ENCODE results near the gene TUFT1.

DNA sequence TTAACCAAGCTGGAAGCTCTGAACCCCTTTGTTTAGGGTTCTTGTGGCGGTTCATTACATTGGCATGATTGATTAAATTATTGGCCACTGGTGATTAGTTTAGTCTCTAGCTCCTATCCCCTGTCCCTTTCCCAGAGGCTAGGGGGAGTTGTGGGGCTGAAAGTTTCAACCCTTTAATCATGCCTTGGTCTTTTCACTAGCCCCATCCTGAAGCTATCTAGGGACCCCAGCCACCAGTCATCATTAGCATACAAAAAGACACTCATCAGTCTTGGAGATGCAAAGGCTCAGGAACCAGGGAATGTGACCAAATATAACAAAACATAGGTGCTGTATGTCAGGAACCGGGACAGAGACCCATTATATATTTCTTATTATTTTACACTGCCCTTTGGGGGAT is 37.1 kb downstream of the TUFT1 start:
- TF ChIP-seq ZNF302 (tag by site-specific recombination; IDR thresholded peaks at IDR 0.05; ENCODE audit: low read depth) (no peak), ZNF362 (tag by site-specific recombination; IDR thresholded peaks at IDR 0.05) (no peak), ZNF292 (tag by site-specific recombination; IDR thresholded peaks at IDR 0.05; ENCODE audit: borderline replicate concordance, low read depth) (no peak), ZBTB8A (tag by site-specific recombination; IDR thresholded peaks at IDR 0.05) (no peak), TCF7L2 (IDR thresholded peaks at IDR 0.05; ENCODE audit: borderline replicate concordance, low read depth, low read length) (no peak), ZNF239 (tag by site-specific recombination; IDR thresholded peaks at IDR 0.05) (no peak), ZNF18 (tag by site-specific recombination; IDR thresholded peaks at IDR 0.05) (no peak), ZNF274 (IDR thresholded peaks at IDR 0.05; ENCODE audit: low read length) (no peak), ZNF274 (tag by site-specific recombination; IDR thresholded peaks at IDR 0.05; ENCODE audit: borderline replicate concordance) (no peak)
- TF ChIP-seq, protein P1, sequence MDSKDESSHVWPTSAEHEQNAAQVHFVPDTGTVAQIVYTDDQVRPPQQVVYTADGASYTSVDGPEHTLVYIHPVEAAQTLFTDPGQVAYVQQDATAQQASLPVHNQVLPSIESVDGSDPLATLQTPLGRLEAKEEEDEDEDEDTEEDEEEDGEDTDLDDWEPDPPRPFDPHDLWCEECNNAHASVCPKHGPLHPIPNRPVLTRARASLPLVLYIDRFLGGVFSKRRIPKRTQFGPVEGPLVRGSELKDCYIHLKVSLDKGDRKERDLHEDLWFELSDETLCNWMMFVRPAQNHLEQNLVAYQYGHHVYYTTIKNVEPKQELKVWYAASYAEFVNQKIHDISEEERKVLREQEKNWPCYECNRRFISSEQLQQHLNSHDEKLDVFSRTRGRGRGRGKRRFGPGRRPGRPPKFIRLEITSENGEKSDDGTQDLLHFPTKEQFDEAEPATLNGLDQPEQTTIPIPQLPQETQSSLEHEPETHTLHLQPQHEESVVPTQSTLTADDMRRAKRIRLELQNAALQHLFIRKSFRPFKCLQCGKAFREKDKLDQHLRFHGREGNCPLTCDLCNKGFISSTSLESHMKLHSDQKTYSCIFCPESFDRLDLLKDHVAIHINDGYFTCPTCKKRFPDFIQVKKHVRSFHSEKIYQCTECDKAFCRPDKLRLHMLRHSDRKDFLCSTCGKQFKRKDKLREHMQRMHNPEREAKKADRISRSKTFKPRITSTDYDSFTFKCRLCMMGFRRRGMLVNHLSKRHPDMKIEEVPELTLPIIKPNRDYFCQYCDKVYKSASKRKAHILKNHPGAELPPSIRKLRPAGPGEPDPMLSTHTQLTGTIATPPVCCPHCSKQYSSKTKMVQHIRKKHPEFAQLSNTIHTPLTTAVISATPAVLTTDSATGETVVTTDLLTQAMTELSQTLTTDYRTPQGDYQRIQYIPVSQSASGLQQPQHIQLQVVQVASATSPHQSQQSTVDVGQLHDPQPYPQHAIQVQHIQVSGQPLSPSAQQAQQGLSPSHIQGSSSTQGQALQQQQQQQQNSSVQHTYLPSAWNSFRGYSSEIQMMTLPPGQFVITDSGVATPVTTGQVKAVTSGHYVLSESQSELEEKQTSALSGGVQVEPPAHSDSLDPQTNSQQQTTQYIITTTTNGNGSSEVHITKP (tag by site-specific recombination; IDR thresholded peaks at IDR 0.05) = no peak
- TF ChIP-seq, protein P2, sequence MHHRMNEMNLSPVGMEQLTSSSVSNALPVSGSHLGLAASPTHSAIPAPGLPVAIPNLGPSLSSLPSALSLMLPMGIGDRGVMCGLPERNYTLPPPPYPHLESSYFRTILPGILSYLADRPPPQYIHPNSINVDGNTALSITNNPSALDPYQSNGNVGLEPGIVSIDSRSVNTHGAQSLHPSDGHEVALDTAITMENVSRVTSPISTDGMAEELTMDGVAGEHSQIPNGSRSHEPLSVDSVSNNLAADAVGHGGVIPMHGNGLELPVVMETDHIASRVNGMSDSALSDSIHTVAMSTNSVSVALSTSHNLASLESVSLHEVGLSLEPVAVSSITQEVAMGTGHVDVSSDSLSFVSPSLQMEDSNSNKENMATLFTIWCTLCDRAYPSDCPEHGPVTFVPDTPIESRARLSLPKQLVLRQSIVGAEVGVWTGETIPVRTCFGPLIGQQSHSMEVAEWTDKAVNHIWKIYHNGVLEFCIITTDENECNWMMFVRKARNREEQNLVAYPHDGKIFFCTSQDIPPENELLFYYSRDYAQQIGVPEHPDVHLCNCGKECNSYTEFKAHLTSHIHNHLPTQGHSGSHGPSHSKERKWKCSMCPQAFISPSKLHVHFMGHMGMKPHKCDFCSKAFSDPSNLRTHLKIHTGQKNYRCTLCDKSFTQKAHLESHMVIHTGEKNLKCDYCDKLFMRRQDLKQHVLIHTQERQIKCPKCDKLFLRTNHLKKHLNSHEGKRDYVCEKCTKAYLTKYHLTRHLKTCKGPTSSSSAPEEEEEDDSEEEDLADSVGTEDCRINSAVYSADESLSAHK (tag by site-specific recombination; IDR thresholded peaks at IDR 0.05) = no peak
- TF ChIP-seq, protein P3, sequence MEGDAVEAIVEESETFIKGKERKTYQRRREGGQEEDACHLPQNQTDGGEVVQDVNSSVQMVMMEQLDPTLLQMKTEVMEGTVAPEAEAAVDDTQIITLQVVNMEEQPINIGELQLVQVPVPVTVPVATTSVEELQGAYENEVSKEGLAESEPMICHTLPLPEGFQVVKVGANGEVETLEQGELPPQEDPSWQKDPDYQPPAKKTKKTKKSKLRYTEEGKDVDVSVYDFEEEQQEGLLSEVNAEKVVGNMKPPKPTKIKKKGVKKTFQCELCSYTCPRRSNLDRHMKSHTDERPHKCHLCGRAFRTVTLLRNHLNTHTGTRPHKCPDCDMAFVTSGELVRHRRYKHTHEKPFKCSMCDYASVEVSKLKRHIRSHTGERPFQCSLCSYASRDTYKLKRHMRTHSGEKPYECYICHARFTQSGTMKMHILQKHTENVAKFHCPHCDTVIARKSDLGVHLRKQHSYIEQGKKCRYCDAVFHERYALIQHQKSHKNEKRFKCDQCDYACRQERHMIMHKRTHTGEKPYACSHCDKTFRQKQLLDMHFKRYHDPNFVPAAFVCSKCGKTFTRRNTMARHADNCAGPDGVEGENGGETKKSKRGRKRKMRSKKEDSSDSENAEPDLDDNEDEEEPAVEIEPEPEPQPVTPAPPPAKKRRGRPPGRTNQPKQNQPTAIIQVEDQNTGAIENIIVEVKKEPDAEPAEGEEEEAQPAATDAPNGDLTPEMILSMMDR (tag by site-specific recombination; IDR thresholded peaks at IDR 0.05) = no peak
- TF ChIP-seq, protein P4, sequence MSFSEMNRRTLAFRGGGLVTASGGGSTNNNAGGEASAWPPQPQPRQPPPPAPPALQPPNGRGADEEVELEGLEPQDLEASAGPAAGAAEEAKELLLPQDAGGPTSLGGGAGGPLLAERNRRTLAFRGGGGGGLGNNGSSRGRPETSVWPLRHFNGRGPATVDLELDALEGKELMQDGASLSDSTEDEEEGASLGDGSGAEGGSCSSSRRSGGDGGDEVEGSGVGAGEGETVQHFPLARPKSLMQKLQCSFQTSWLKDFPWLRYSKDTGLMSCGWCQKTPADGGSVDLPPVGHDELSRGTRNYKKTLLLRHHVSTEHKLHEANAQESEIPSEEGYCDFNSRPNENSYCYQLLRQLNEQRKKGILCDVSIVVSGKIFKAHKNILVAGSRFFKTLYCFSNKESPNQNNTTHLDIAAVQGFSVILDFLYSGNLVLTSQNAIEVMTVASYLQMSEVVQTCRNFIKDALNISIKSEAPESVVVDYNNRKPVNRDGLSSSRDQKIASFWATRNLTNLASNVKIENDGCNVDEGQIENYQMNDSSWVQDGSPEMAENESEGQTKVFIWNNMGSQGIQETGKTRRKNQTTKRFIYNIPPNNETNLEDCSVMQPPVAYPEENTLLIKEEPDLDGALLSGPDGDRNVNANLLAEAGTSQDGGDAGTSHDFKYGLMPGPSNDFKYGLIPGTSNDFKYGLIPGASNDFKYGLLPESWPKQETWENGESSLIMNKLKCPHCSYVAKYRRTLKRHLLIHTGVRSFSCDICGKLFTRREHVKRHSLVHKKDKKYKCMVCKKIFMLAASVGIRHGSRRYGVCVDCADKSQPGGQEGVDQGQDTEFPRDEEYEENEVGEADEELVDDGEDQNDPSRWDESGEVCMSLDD (tag by site-specific recombination; IDR thresholded peaks at IDR 0.05) = no peak
